T-helper 1 cell treated with Interleukin-12 subunit alpha and Interleukin-12 subunit beta and Interleukin-4 antibody, amounts not matched to agents 30 μg/mL and 1 μg/mL, for 36 hours (primary cell): ENCODE data around the gene CFAP99.
A peak's percentile ranks its signal among the peaks of the same experiment; 100 is the strongest.

ENCODE experiments used
- H3K27ac Mint-ChIP-seq: one replicate; pipeline ENCODE4 v1.8.0; 2021; ENCODE audit warnings: mild to moderate bottlenecking, mixed read lengths
- H3K27me3 Mint-ChIP-seq: one replicate; pipeline ENCODE4 v1.8.0; 2021; ENCODE audit warnings: low read depth, mixed read lengths
- H3K36me3 Mint-ChIP-seq: one replicate; pipeline ENCODE4 v1.8.0; 2021; ENCODE audit warnings: low read depth, mixed read lengths
- H3K4me1 Mint-ChIP-seq: one replicate; pipeline ENCODE4 v1.8.0; 2021; ENCODE audit warnings: low read depth, mixed read lengths
- H3K4me3 Mint-ChIP-seq: one replicate; pipeline ENCODE4 v1.8.0; 2021; ENCODE audit warnings: mild to moderate bottlenecking, moderate library complexity, mixed read lengths
- H3K9me3 Mint-ChIP-seq: one replicate; pipeline ENCODE4 v1.8.0; 2021; ENCODE audit warnings: mixed read lengths

The CFAP99 gene

DNA sequence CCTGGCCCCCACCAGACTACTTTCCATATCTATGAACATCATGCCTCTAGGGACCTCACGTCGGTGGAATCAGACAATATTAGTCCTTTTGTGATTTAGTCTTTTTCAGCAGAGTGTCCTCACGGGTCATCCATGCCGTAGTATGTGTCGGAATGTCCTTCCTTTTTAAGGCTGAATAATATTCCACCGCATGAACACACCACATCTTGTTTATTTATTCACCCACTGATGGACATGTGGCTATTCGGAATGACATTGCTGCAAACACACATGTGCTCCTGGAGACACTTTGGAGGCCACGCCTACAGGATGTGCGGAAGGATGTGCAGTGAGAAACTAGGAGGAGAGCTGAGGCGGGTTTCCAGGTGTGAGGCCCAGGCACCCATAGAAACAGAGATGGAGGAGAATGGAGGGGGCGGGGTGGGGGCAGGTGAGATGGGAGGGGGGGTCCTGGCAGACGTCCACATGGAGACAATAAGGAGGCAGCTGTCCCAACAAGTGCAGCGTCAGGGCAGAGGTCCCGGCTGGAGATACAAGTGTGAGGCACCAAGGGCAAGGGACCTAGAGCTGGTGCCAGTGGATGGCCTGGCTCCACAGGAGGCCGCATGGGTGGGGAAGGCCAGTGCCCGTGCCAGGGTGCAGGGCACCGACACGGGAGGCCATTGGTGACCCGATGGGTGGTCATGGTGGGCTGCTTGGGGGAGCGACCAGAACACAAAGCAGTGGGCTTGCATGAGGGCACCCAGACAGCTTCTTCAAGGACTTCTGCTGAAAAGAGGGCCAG is 21.0 kb upstream of the CFAP99 start:
- Mint-ChIP-seq H3K27me3 (peaks cover 24% of the 10 kb centered on the region), H3K36me3 (peaks cover 3% of the 10 kb centered on the region), H3K4me1 (peaks cover 33% of the 10 kb centered on the region), H3K27ac (no peak overlapping the region), H3K4me3 (no peak overlapping the region), H3K9me3 (no peaks in the 10 kb centered on the region)

DNA sequence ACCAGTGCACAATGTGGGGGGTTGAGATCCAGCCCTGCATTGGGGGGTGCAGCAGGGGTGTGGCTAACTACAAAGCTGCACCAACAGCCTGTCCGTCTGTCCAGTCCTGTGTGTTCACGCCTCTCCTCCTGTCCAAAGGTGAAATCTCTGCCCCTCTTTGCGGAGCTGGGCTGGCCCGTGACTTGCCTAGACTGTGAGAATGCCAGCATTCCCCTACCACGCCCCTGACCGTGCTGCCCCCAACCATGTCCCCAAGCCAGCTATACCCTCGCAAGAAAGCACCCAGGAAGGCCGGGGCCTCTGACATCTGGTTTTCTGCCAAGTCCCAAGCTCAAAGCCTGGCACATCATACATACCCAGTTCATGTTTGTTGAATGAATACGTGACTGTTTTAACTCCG is 19.5 kb upstream of the CFAP99 start:
- peaks cover 11% of the 10 kb centered on the region for H3K27me3 Mint-ChIP-seq
- H3K4me1 Mint-ChIP-seq, result peaks cover 24% of the 10 kb centered on the region

DNA sequence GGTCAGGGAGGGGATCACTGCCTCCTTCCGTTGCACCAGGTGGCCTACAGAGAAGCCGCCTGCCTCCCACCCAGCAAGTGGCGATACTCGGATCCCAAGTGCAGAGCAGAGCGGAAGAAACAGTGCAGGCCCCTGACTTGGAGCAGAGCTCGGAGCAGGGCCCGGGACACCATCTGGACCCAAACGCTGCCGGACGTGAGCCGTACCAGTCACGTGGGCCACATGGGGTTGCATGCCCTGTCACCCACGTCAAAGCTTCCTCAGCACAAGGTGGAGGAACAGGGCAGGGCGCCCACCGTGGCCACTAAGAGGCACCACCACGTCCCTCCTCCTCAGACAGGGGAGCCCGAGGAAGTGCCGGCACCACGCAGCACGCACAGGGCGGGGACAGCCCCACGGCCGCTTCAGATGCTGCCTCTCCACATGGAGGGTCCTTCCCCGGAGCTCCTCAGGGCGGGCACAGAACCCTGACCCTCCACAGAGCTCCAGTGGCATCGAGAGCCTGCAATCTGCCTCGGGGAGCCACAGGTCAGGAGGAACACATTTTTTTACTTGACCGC is 19.0 kb upstream of the CFAP99 start:
- Mint-ChIP-seq H3K27me3 (peaks cover 6% of the 10 kb centered on the region), H3K4me3 (no peak overlapping the region), H3K27ac (no peak overlapping the region), H3K9me3 (no peaks in the 10 kb centered on the region), H3K36me3 (no peaks in the 10 kb centered on the region), H3K4me1 (peaks cover 24% of the 10 kb centered on the region)

More for the DNA sequence above, 19.5 kb upstream of the CFAP99 start:
- Mint-ChIP-seq H3K9me3 (no peaks in the 10 kb centered on the region), H3K27ac (no peak overlapping the region), H3K4me3 (no peak overlapping the region), H3K36me3 (no peaks in the 10 kb centered on the region)

DNA sequence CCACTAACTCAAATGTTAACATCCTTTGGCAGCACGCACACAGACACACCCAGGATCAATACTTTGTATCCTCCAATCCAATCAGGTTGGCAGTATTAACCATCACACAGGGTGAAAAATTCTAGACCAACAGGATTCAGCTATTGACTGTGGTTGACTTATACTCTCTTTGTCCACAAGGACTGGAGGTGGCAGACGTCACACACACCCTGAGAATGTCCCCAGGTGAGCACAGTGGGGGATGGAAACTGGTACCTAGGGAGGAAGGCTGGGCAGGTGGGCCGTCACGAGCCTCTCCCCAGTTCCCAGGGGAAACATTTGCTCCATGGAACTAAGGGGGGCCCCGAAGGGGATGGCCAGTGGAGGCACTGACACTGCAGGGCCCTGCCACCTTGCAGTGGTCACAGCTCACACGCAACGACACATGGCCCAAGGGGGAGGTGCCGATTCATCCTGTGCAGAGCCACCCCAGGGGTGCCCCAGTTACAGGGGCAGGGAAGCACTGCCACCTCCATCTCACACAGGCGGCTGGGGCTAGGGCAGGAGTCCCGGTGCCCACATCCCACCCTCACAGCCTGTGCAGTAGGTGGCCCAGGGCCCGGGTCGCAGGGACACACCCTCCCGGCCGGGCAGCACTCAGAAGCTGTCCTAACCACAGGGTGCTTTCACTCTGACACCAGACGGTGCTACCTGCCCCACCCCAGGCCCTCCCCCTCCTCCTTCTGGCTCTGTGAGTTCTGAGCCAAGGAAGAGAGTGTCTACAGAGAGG is 17.7 kb upstream of the CFAP99 start:
- Mint-ChIP-seq H3K27me3 (peaks cover 3% of the 10 kb centered on the region), H3K27ac (no peak overlapping the region), H3K4me3 (no peak overlapping the region), H3K36me3 (no peaks in the 10 kb centered on the region), H3K4me1 (peaks cover 24% of the 10 kb centered on the region), H3K9me3 (no peaks in the 10 kb centered on the region)

DNA sequence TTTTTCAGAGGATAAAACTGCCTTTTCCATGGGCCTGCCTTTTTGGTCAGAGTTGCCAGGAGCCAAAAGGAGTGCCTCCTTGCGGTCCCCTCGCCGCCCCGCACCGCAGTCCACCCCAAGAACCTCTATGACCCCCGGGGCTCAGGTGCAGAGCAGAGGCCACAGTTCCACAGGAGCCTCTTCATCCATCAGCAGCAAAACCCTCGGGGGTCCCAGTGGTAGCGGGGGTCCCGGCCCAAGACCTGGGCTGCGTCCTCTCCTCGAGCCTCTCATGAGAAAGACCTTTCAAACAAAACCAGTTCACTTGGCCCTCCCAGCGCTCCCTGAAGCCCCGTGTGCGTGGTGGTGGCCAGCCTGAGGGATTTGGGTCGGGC is 17.2 kb upstream of the CFAP99 start:
- peaks cover 26% of the 10 kb centered on the region for H3K4me1 Mint-ChIP-seq
- H3K27me3 Mint-ChIP-seq, result peaks cover 3% of the 10 kb centered on the region
- H3K36me3 Mint-ChIP-seq, result no peaks in the 10 kb centered on the region
- H3K9me3 Mint-ChIP-seq, result no peaks in the 10 kb centered on the region
- no peak overlapping the region for H3K27ac Mint-ChIP-seq
- peak overlapping the region; percentile 28 for H3K4me3 Mint-ChIP-seq

DNA sequence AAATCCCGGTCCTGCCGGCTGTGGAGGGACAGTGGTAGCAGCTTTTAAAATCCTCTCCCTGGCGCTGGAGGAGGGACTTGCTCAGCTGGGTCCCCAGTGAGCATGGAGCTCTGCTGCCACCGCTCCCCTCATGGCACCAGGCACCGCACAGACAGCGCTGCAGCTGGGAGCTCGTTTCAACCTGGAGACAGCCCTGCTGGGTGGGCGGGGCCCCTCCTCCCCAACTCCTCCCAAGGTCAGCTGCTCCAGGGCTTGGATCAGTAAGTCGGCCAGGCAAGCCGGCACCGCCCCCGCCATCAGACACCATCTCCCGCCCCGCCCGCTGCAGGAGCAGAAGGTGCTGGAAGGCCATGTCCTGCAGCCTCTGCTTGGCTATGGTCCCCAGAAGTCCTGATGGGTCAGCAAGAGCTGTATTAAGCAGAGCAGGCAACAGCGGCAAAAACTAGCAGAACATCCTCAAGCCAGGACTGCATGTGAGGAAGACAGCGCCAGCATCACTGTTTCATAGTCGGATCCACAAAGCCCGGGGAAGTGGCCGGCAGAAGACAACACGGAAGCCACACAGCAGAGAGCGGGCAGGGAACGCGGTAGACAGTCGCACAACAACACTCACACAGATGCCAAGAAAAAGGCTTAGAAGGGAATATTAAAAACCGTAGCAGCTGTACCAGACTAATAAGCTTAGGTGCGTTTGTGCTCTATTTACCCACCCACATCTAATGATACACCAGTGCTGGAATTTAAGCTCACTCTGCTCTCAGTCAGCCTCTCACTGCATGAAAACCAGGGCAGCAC is 16.5 kb upstream of the CFAP99 start:
- no peaks in the 10 kb centered on the region for H3K36me3 Mint-ChIP-seq
- peaks cover 32% of the 10 kb centered on the region for H3K4me1 Mint-ChIP-seq
- H3K4me3 Mint-ChIP-seq, result peak overlapping the region; percentile 54
- H3K9me3 Mint-ChIP-seq, result no peaks in the 10 kb centered on the region
- H3K27ac Mint-ChIP-seq, result peak overlapping the region; percentile 10
- H3K27me3 Mint-ChIP-seq, result peaks cover 3% of the 10 kb centered on the region

DNA sequence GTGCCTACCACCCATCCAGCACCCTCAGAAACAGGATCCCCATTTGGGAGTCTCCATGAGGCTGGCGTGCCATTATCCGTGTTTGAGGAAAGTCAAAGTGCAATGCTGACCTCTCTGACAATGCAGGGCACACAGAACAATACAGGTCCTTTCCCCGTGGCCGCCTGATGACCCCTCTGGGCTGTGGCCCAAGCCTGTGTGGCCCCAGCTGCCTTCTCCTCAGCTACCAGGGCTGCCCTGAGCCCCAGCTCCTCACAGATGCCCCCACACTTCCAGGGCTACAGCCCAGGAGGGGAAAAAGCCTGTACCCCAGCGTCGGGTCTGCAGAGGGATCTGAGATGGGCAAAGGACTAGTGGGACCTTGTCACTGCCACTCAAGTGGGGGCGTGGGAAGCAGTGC is 15.8 kb upstream of the CFAP99 start:
- no peak overlapping the region for H3K4me3 Mint-ChIP-seq
- H3K9me3 Mint-ChIP-seq, result no peaks in the 10 kb centered on the region
- no peaks in the 10 kb centered on the region for H3K36me3 Mint-ChIP-seq
- peaks cover 37% of the 10 kb centered on the region for H3K4me1 Mint-ChIP-seq
- H3K27ac Mint-ChIP-seq, result no peak overlapping the region
- H3K27me3 Mint-ChIP-seq, result peaks cover 3% of the 10 kb centered on the region

DNA sequence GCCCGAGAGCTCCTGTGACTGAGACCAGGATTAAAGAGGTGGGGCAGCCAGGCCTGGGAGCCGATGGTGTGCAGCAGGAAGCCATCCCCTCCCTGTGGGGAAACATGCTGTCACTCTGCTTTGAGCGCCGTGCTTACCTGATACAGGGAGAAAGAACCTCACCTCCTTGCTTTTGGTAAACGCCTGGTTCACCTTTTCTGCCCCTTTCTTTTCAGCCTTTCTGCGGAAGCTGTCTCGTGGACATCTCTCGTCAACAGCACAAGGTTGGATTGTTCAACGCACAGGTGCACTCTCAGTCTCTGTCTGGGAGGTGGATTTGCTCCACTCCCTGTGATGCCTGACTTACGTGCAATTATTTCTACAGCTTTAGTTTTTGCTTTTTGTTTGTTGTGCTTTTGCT is 12.3 kb upstream of the CFAP99 start:
- H3K27me3 Mint-ChIP-seq, result no peaks in the 10 kb centered on the region
- H3K4me3 Mint-ChIP-seq, result no peak overlapping the region
- no peaks in the 10 kb centered on the region for H3K9me3 Mint-ChIP-seq
- H3K27ac Mint-ChIP-seq, result no peak overlapping the region
- H3K36me3 Mint-ChIP-seq, result no peaks in the 10 kb centered on the region
- H3K4me1 Mint-ChIP-seq, result peaks cover 49% of the 10 kb centered on the region

DNA sequence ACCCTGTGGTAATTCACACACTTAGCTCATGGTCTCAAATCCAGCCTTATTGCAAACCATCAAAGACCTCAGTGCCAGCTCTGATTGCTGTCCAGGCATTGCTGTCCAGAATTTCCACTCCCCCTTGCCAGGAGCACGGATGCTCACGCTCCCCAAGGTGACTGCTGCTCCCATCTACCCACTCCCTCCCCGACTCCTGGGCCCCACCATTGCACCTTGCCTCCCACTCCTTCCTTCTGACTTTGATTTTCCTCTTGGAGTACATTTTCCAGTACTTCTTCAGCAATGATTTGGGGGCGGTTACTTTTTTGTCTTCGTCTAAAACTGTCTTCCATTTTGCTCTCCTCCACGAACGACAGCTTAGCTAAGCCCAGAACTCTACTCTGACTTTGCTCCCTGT is 11.8 kb upstream of the CFAP99 start:
- H3K4me3 Mint-ChIP-seq, result no peak overlapping the region
- no peaks in the 10 kb centered on the region for H3K36me3 Mint-ChIP-seq
- peaks cover 50% of the 10 kb centered on the region for H3K4me1 Mint-ChIP-seq
- no peaks in the 10 kb centered on the region for H3K9me3 Mint-ChIP-seq
- H3K27me3 Mint-ChIP-seq, result no peaks in the 10 kb centered on the region
- no peak overlapping the region for H3K27ac Mint-ChIP-seq

DNA sequence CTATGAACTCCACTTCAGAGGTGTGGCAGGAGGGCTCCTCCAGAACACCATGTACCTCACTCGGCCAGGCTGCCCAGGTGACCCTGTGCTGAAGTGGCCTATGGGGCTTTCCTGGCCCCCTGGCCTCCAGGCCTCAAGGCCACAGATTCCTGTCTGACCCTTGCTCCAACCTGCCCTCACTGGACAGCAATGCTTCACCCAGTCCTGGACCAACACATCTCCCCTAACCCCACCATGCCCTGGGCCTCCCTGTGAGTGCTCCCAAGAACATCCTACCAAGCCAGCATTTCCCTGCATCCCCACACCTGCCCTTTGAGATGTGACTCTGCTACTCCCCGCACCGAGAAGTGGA is 10.8 kb upstream of the CFAP99 start:
- H3K4me3 Mint-ChIP-seq, result no peak overlapping the region
- peaks cover 51% of the 10 kb centered on the region for H3K4me1 Mint-ChIP-seq
- H3K27ac Mint-ChIP-seq, result no peak overlapping the region
- no peaks in the 10 kb centered on the region for H3K9me3 Mint-ChIP-seq
- H3K27me3 Mint-ChIP-seq, result no peaks in the 10 kb centered on the region
- no peaks in the 10 kb centered on the region for H3K36me3 Mint-ChIP-seq

DNA sequence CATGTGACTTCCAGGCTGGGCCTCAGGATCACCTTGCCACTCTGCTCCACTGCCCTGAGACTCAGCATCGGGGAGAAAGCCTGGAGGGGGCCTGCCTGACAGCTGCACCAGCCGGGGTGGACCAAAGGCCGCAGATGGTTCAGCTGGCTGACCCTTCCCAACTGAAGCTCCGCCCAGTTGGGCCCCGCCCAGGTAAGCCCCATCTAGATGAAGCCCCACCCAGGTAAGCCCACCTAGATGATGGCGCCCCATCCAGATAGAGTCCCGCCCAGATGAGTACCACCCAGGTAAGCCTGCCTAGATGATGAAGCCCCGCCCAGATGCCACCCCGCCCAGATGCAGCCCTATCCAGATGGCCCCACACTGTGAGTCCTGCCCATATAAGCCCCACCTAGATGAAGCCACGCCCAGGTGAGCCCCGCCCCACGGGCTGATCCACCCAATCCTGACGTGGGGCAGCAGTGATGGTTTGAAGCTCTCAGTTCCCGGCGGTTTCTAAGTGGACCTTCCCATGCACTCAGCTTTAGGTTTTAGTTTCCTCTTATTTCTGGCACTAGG is 10.3 kb upstream of the CFAP99 start:
- no peaks in the 10 kb centered on the region for H3K27me3 Mint-ChIP-seq
- H3K4me3 Mint-ChIP-seq, result no peak overlapping the region
- H3K27ac Mint-ChIP-seq, result no peak overlapping the region
- no peaks in the 10 kb centered on the region for H3K9me3 Mint-ChIP-seq
- H3K4me1 Mint-ChIP-seq, result peaks cover 56% of the 10 kb centered on the region
- H3K36me3 Mint-ChIP-seq, result no peaks in the 10 kb centered on the region

DNA sequence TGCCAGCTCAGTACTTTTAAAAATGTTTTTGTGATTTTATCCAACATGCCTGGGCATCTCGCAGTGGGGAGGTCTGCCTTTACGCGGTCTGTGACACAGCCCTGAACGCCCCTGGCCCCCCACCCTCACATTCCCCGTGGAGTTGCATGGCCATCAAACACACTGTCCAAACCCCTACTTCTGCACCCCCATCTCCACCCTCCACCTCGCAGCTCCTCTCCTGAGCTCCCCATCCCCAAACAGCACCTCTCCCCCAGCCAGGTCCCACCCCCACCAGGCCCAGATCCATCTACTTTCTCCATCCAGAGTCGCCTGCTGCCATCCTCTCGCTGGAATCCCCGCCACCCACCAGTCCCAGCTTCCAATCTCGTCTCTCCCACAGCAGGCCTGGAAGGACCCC is 9.8 kb upstream of the CFAP99 start:
- H3K4me3 Mint-ChIP-seq, result no peak overlapping the region
- no peak overlapping the region for H3K27ac Mint-ChIP-seq
- no peaks in the 10 kb centered on the region for H3K9me3 Mint-ChIP-seq
- no peaks in the 10 kb centered on the region for H3K36me3 Mint-ChIP-seq
- no peaks in the 10 kb centered on the region for H3K27me3 Mint-ChIP-seq
- H3K4me1 Mint-ChIP-seq, result peaks cover 59% of the 10 kb centered on the region

DNA sequence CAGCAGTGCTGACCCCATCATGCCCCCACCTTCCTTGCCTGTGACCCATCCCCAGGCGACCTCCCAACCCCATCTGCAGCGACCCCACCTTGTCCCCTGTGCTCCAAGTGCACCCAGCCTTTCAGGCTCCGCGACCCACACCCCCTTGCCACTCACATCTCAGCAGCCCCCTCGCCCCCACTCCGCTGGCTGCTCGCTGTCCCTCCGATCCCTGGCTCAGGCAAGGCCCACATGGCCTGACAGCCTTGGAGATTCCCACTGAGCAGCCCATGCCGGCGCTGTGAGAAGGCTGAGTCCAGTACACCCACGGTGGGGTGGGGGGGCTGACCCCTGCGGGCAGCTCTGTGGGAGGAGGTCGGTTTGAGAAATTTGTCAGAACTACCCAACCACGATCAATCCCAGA is 9.4 kb upstream of the CFAP99 start:
- no peaks in the 10 kb centered on the region for H3K27me3 Mint-ChIP-seq
- H3K36me3 Mint-ChIP-seq, result no peaks in the 10 kb centered on the region
- H3K4me1 Mint-ChIP-seq, result peaks cover 61% of the 10 kb centered on the region
- H3K9me3 Mint-ChIP-seq, result no peaks in the 10 kb centered on the region
- H3K27ac Mint-ChIP-seq, result no peak overlapping the region
- H3K4me3 Mint-ChIP-seq, result no peak overlapping the region

DNA sequence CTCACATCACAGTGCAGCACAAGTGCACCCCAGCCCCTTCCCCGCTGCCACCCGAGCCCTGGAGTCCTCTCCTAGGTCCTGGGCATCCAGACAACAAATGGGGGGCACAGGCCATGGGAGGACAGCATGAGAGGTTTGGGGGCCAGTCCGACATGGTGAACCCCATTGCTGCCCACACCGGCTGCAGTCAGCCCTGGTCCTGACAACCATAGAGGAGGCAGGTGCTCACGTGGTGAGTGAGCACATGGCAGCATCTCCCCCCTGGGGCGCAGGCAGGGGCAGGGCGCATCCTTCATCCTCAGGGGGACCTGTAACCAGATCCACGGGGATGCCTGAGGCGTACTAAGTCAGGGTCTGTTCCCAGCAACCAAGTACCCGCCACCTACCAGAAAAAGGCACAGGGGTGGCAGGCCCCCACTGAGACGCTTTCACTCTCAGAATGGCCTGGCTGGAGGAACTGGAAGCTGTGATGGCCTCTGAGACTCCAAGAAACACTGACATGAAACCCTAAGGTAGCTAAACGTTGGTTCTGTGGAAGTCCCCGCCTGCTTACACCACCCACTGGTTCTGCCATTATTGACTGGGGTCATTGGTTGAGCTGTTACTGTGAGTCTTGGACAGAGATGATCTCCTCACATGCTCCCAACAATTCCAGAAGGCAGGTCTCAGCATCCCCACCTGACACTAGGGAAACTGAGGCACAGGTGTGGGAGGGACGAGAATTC is 6.8 kb upstream of the CFAP99 start:
- H3K4me1 Mint-ChIP-seq, result peaks cover 68% of the 10 kb centered on the region
- H3K27ac Mint-ChIP-seq, result peak overlapping the region; percentile 96
- peak overlapping the region; percentile 71 for H3K4me3 Mint-ChIP-seq

More for the DNA sequence above, 6.8 kb upstream of the CFAP99 start:
- Mint-ChIP-seq H3K9me3 (no peaks in the 10 kb centered on the region), H3K27me3 (peaks cover 15% of the 10 kb centered on the region), H3K36me3 (peaks cover 3% of the 10 kb centered on the region)
